ENCODE results near the gene BAZ2A. TPM values are rescaled to one million over a fixed set of nuclear protein-coding genes. Genes with fewer than 3 reads are reported as not detected.

BAZ2A gene
- total RNA-seq, 1 experiment from 2014 or later, result 106 TPM

GRCh38 chr12:56589783-56590182 is 40.3 kb downstream of the BAZ2A start:
- no peaks in the 10 kb centered on the region for H3K9me3 ChIP-seq (ENCODE audit: control insufficient read depth in 1 of 2, insufficient read depth in 1 of 2, low read depth in 1 of 2, low read length in 2 of 2)
- H3K27ac ChIP-seq (ENCODE audit: low read depth, low read length), result no peak overlapping the region
- no peak overlapping the region for H3K4me3 ChIP-seq (replicated peaks in 1 of 2; ENCODE audit: low read depth in 1 of 2, low read length in 2 of 2)
- ChIA-PET CTCF (interaction anchor here (0.9 to 1.3 kb wide), 2 partner anchors 24 to 76 kb away, joined by 3 to 6 read pairs; no protein-coding TSS in a partner anchor), RAD21 (ENCODE audit: low non-redundant PET in 1 of 2, low total read pairs in 2 of 2, uncharacterized antibody in 2 of 2, unreplicated experiment in 2 of 2) (no interaction called here), POLR2A (no interaction called here)
- no peak overlapping the region for H3K4me2 ChIP-seq (ENCODE audit: low read length)
- H3K27me3 ChIP-seq (ENCODE audit: insufficient read depth, low read length), result no peaks in the 10 kb centered on the region
- H4K20me1 ChIP-seq (ENCODE audit: insufficient read depth), result no peaks in the 10 kb centered on the region
- H3K79me2 ChIP-seq (ENCODE audit: insufficient read depth, low read length), result no peaks in the 10 kb centered on the region
- no peak for ATAC-seq
- BruUV-seq (replicated peaks), result no TSS peak
- intact Hi-C loops (cut with micrococcal nuclease), result loop anchor here (5.0 kb wide), 1 partner anchor 397 kb away; no protein-coding TSS in a partner anchor
- H2AFZ ChIP-seq (ENCODE audit: low read depth, low read length, poor library complexity, severe bottlenecking), result no peak overlapping the region
- H3K9ac ChIP-seq (ENCODE audit: low read length), result no peak overlapping the region
- no peak for TF ChIP-seq CTCF (IDR thresholded peaks at IDR 0.05 in 2 of 3, conservative IDR thresholded peaks at IDR 0.05 in 1 of 3; ENCODE audit: borderline replicate concordance in 1 of 3, insufficient read depth in 1 of 3, low read depth in 2 of 3, low read length in 2 of 3)
- no peak for DNase-seq (ENCODE audit: low read depth, low spot score)
- peaks cover 12 to 14% of the 10 kb centered on the region in 2 experiments for H3K36me3 ChIP-seq (ENCODE audit: control insufficient read depth in 1 of 2, insufficient read depth in 2 of 2, low read length in 2 of 2)
- H3K9me2 ChIP-seq (ENCODE audit: insufficient read depth), result no peaks in the 10 kb centered on the region
- H3K4me1 ChIP-seq (ENCODE audit: control insufficient read depth in 1 of 2, insufficient read depth in 2 of 2, low read length in 2 of 2), result peaks cover 0 to 9% of the 10 kb centered on the region in 2 experiments; a peak in 1 of 4 replicates

GRCh38 chr12:56585098-56585497 is 45.0 kb downstream of the BAZ2A start:
- Histone ChIP-seq H3K4me2 (ENCODE audit: low read length) (no peak overlapping the region), H3K9me2 (ENCODE audit: insufficient read depth) (no peaks in the 10 kb centered on the region), H3K9me3 (ENCODE audit: control insufficient read depth in 1 of 2, insufficient read depth in 1 of 2, low read depth in 1 of 2, low read length in 2 of 2) (no peaks in the 10 kb centered on the region), H3K4me3 (replicated peaks in 1 of 2; ENCODE audit: low read depth in 1 of 2, low read length in 2 of 2) (no peak overlapping the region), H3K4me1 (ENCODE audit: control insufficient read depth in 1 of 2, insufficient read depth in 2 of 2, low read length in 2 of 2) (peaks cover 4 to 6% of the 10 kb centered on the region in 2 experiments; a peak in 3 of 4 replicates), H3K79me2 (ENCODE audit: insufficient read depth, low read length) (no peaks in the 10 kb centered on the region), H4K20me1 (ENCODE audit: insufficient read depth) (no peaks in the 10 kb centered on the region), H3K9ac (ENCODE audit: low read length) (no peak overlapping the region), H3K36me3 (ENCODE audit: control insufficient read depth in 1 of 2, insufficient read depth in 2 of 2, low read length in 2 of 2) (peaks cover 12 to 28% of the 10 kb centered on the region in 2 experiments), H3K27ac (ENCODE audit: low read depth, low read length) (no peak overlapping the region), H3K27me3 (ENCODE audit: insufficient read depth, low read length) (no peaks in the 10 kb centered on the region), H2AFZ (ENCODE audit: low read depth, low read length, poor library complexity, severe bottlenecking) (no peak overlapping the region)
- no peak for TF ChIP-seq ZNF274 (IDR thresholded peaks at IDR 0.05; ENCODE audit: low read depth, low read length)
- no peak for TF ChIP-seq REST (IDR thresholded peaks at IDR 0.05; ENCODE audit: low read depth)
- TF ChIP-seq POLR2AphosphoS5 (IDR thresholded peaks at IDR 0.05; ENCODE audit: low read depth, low read length), result no peak
- no peak for TF ChIP-seq POLR2A (IDR thresholded peaks at IDR 0.05; ENCODE audit: borderline replicate concordance, extremely low read depth, insufficient read depth, insufficient read length)
- TF ChIP-seq FOSL1 (IDR thresholded peaks at IDR 0.05; ENCODE audit: low read depth), result no peak
- intact Hi-C loops (cut with micrococcal nuclease), result no loop called here
- DNase-seq (ENCODE audit: low read depth, low spot score), result no peak
- POLR2A ChIA-PET, result no interaction called here
- BruUV-seq (replicated peaks), result no TSS peak
- CTCF ChIA-PET, result interaction anchor here (0.5 kb wide), 1 partner anchor 104 kb away, joined by 5 read pairs; no protein-coding TSS in a partner anchor
- RAD21 ChIA-PET (ENCODE audit: low non-redundant PET in 1 of 2, low total read pairs in 2 of 2, uncharacterized antibody in 2 of 2, unreplicated experiment in 2 of 2), result no interaction called here
- no peak for ATAC-seq
